OCI-LY3 (cell line): ENCODE results near the gene TNPO1.

Experiments
- H2AFZ ChIP-seq: fragments of 200-600, 300-600 bp; shearing (Covaris generic); 2 replicates; pipeline ENCODE4 v1.6.0; 2014; ENCODE audit warnings: antibody characterized with exemption, low read depth, low read length
- H3K27ac ChIP-seq: fragments of 200-600, 300-600 bp; sonication (generic); 2 replicates; pipeline ENCODE4 v1.5.1; 2014; ENCODE audit warnings: mild to moderate bottlenecking, low read length, moderate library complexity, mixed read lengths
- H3K27me3 ChIP-seq: fragments of 200-600, 300-600 bp; sonication (generic); 2 replicates; pipeline ENCODE4 v1.6.1; 2014; ENCODE audit warnings: low read depth, low read length, mixed read lengths
- H3K36me3 ChIP-seq: fragments of 200-600, 300-600 bp; sonication (generic); replicated peaks from 2 replicates; pipeline ENCODE3; 2014; ENCODE audit warnings: low read depth, low read length, mixed read lengths
- H3K4me1 ChIP-seq: fragments of 300-600, 200-600 bp; sonication (generic); 2 replicates; pipeline ENCODE4 v1.6.1; 2014; ENCODE audit warnings: low read length, mixed read lengths
- H3K4me2 ChIP-seq: fragments of 200-600, 300-600 bp; sonication (generic); 2 replicates; pipeline ENCODE4 v1.6.1; 2014; ENCODE audit warnings: low read length, mixed read lengths
- H3K4me3 ChIP-seq: fragments of 300-600, 200-600 bp; sonication (generic); 2 replicates; pipeline ENCODE4 v1.5.1; 2014; ENCODE audit warnings: antibody characterized with exemption, mild to moderate bottlenecking, low read length, moderate library complexity
- H3K79me2 ChIP-seq: fragments of 300-600, 200-600 bp; shearing (Covaris generic); 2 replicates; pipeline ENCODE4 v1.6.1; 2014; ENCODE audit warnings: mild to moderate bottlenecking, low read length, mixed read lengths
- H3K9ac ChIP-seq: fragments of 300-600, 200-600 bp; shearing (Covaris generic); 2 replicates; pipeline ENCODE4 v1.6.0; 2014; ENCODE audit warnings: mild to moderate bottlenecking, low read length, moderate library complexity
- H3K9me3 ChIP-seq: fragments of 200-600, 300-600 bp; shearing (Covaris generic); 2 replicates; pipeline ENCODE4 v1.6.1; 2014; ENCODE audit warnings: low read length, mixed read lengths; ENCODE audit not compliant: insufficient read depth
- H4K20me1 ChIP-seq: fragments of 200-600, 300-600 bp; sonication (generic); 2 replicates; pipeline ENCODE4 v1.6.1; 2016; ENCODE audit warnings: low read length, mixed read lengths; ENCODE audit not compliant: insufficient read depth
- EZH2phosphoT487 ChIP-seq: fragments of 200-600 bp; shearing (Covaris generic); IDR thresholded peaks from 2 replicates; pipeline ENCODE4 v1.6.1; 2018; ENCODE audit warnings: antibody characterized with exemption, mixed run types, low read depth
- TF ChIP-seq, protein P1 (sequence below): fragments of 200-600, 300-600 bp; sonication (generic); IDR thresholded peaks from 2 replicates; pipeline ENCODE4 v1.5.1; 2014; ENCODE audit warnings: antibody characterized with exemption, low read length, low read depth

The TNPO1 gene

DNA sequence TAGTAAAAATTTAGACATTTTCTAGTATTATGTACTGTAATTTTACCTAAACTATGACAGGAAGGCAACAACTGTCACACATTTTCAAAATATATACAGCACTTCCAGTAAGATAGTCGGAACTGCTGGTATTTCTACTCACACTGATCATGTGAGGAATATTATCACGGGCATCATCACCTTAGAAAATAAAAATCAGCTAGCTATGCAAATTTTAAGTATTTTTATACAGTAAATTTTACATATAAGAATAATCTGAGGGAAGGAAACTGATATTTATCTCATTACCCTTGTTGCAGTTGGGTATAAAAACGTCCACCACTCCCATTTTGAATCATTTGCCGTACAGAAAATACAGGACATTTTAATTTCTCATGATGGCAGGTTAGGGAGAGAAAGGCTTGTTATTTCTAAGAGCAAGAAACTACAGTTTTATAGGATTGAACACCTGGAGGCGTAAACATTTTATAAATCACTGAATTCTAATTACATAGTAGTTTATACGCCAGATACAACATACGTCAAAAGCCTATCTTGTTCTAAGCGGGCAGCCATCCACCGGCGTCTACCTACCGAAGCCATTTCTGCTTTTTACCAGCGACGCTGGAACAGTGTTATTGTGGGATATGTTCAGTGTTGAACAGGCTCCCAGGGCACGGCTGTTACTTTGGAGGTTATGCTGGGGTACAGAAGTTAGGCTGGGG is 729 bp upstream of the TNPO1 start:
- Histone ChIP-seq H3K79me2 (peaks cover 30% of the 10 kb centered on the region), H3K4me3 (peak overlapping the region; percentile 92), H3K4me1 (peaks cover 23% of the 10 kb centered on the region), H3K27me3 (no peaks in the 10 kb centered on the region), H3K36me3 (no peaks in the 10 kb centered on the region), H3K9ac (peak overlapping the region; percentile 73), H3K4me2 (peak overlapping the region; percentile 78), H3K27ac (peak overlapping the region; percentile 76), H4K20me1 (no peaks in the 10 kb centered on the region), H2AFZ (peak overlapping the region; percentile 94), H3K9me3 (no peaks in the 10 kb centered on the region)
- TF ChIP-seq EZH2phosphoT487 = no peak
- TF ChIP-seq, protein P1, sequence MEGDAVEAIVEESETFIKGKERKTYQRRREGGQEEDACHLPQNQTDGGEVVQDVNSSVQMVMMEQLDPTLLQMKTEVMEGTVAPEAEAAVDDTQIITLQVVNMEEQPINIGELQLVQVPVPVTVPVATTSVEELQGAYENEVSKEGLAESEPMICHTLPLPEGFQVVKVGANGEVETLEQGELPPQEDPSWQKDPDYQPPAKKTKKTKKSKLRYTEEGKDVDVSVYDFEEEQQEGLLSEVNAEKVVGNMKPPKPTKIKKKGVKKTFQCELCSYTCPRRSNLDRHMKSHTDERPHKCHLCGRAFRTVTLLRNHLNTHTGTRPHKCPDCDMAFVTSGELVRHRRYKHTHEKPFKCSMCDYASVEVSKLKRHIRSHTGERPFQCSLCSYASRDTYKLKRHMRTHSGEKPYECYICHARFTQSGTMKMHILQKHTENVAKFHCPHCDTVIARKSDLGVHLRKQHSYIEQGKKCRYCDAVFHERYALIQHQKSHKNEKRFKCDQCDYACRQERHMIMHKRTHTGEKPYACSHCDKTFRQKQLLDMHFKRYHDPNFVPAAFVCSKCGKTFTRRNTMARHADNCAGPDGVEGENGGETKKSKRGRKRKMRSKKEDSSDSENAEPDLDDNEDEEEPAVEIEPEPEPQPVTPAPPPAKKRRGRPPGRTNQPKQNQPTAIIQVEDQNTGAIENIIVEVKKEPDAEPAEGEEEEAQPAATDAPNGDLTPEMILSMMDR = no peak

DNA sequence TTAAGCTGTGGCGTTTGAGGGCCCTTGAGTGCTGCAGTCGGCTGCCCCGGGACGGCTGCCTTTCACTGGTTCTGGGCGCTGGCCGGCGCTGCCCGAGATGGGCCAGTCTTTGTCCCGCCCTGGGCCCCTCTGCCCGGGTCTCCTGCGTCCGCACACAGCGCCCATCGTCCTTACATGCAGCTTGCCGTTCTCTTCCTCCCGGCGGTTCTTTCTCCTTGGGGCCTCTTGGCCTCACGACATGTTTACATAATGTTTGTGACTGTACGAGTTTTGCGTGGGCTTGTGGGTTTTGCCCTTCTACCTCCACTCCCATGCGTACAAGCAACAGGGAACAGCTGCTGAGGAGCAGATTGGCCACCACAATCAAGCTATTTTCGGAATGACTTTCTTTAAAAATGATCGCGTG is 618 bp downstream of the TNPO1 start:
- Histone ChIP-seq H3K9me3 (no peaks in the 10 kb centered on the region), H3K9ac (peak overlapping the region; percentile 73), H3K27ac (peak overlapping the region; percentile 76), H3K36me3 (no peaks in the 10 kb centered on the region), H3K79me2 (peaks cover 30% of the 10 kb centered on the region), H3K4me3 (peak overlapping the region; percentile 92), H2AFZ (no peak overlapping the region), H3K4me2 (peak overlapping the region; percentile 91), H3K27me3 (no peaks in the 10 kb centered on the region), H4K20me1 (no peaks in the 10 kb centered on the region), H3K4me1 (peaks cover 30% of the 10 kb centered on the region)
- TF ChIP-seq, protein P1 = no peak
- TF ChIP-seq EZH2phosphoT487 = no peak

GRCh38 chr5:72817671-72818266 is 1.3 kb downstream of the TNPO1 start:
- Histone ChIP-seq H3K79me2 (peaks cover 30% of the 10 kb centered on the region), H4K20me1 (no peaks in the 10 kb centered on the region), H3K36me3 (no peaks in the 10 kb centered on the region), H2AFZ (no peak overlapping the region), H3K9me3 (no peaks in the 10 kb centered on the region), H3K27ac (no peak overlapping the region), H3K9ac (peak overlapping the region; percentile 73), H3K4me1 (peaks cover 28% of the 10 kb centered on the region), H3K27me3 (no peaks in the 10 kb centered on the region), H3K4me3 (peak overlapping the region; percentile 92), H3K4me2 (peak overlapping the region; percentile 91)
- no peak for TF ChIP-seq EZH2phosphoT487
- TF ChIP-seq, protein P1 = no peak

DNA sequence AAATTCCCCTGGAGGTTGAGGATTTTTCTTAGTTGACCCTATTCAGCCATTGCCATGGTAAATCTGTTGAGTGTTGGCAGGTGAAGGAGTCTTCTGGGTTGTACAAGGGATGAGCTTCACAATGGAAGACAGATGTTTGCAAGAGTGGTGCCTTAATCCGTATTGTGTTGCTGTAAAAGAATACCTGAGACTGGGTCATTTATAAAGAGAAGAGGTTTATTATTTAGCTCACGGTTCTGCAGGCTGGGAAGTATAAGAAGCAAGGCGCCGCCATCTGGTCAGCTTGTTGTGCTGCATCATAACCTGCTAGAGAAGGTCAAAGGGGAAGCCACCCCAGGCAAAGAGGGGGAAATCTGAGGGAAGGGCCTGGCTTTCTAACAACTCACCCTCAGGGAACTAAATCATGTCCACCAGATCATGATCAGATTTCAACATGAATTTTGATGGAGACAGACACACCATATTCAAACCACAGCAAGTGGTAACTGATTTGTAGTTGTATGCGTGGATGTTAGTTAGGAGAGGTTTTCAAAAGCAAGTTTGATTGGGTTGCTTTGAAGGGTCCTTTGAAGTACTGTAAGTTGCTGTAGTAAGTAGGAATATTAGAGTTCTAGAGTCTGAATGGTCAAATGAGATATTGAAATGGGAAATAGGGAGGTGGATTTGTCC is 2.5 kb downstream of the TNPO1 start:
- H3K27ac ChIP-seq = no peak overlapping the region
- peak overlapping the region; percentile 29 for H3K4me2 ChIP-seq
- H3K9me3 ChIP-seq = no peaks in the 10 kb centered on the region
- TF ChIP-seq EZH2phosphoT487 = no peak
- TF ChIP-seq, protein P1 = peak; percentile 74
- no peaks in the 10 kb centered on the region for H3K27me3 ChIP-seq
- H3K79me2 ChIP-seq = peaks cover 30% of the 10 kb centered on the region
- H3K9ac ChIP-seq = no peak overlapping the region
- H2AFZ ChIP-seq = no peak overlapping the region
- H3K4me1 ChIP-seq = peaks cover 28% of the 10 kb centered on the region
- H3K4me3 ChIP-seq = no peak overlapping the region
- H3K36me3 ChIP-seq = no peaks in the 10 kb centered on the region
- H4K20me1 ChIP-seq = no peaks in the 10 kb centered on the region
